ENCODE results near the gene ARL6IP1.
"Not testable (repeated sequence)": the region's sequence is repeated elsewhere in the genome, so short reads cannot be mapped to it uniquely, and the experiment has no call there.

Gene ARL6IP1

GRCh38 chr16:18757960-18758660 lies 43.2 kb downstream of the ARL6IP1 start:
- not testable (repeated sequence) for DNase-seq

DNA sequence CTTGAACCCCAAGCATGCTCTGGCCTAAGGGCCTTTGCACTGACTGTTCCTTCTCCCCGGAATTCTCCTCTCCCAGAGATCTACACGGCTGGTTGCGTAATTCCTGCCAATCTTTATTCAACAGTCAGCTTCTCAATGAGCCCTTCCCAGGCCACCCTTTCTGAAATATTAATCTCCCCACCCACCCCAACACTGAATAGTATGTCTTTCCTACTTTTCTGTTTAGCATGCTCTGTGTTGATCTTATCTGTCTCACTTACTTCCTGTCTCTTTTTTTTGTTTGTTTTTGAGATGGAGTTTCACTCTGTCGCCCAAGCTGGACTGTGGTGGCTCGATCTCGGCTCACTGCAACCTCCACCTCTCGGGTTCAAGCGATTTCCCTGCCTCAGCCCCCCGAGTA lies 44.7 kb downstream of the ARL6IP1 start:
- not testable (repeated sequence) for DNase-seq

- DNase-seq, result not testable (repeated sequence)
Observed at GRCh38 chr16:18742870-18743269, 58.5 kb downstream of the ARL6IP1 start.

Measured in NCI-H1092 treated with DMSO at 0.1 percent for 48 hours (cell line).